Right atrium auricular region (tissue), 2 donors: ENCODE data around the gene CASKIN1. TPM values are rescaled to one million over a fixed set of nuclear protein-coding genes. Genes with fewer than 3 reads are reported as not detected.
A peak's percentile ranks its signal among the peaks of the same experiment; 100 is the strongest.

Source experiments
- DNase-seq: peaks from one replicate; pipeline ENCODE4 v3.0.0-alpha.2; 2019; ENCODE audit warnings: low spot score
- H3K27ac ChIP-seq, 2 donors: fragments of 200-600 bp; sonication (generic); 1 replicate in 1 of 2; 2 replicates in 1 of 2; pipeline ENCODE4 v1.5.1; 2016 to 2019
- H3K27me3 ChIP-seq, 2 donors: fragments of 200-600 bp; sonication (generic); one replicate each; pipeline versions ENCODE4 v1.5.1 to v1.6.0; 2017 to 2019
- H3K36me3 ChIP-seq: fragments of 200-600 bp; sonication (generic); one replicate; pipeline ENCODE4 v1.5.1; 2016
- H3K4me1 ChIP-seq, 2 donors: fragments of 200-600 bp; sonication (generic); one replicate each; pipeline versions ENCODE4 v1.5.1 to v1.6.0; 2017 to 2019
- H3K4me3 ChIP-seq, 2 donors: fragments of 200-600 bp; sonication (generic); 1 replicate in 1 of 2; 2 replicates in 1 of 2; pipeline ENCODE4 v1.5.1; 2017 to 2019; ENCODE audit warnings: mild to moderate bottlenecking in 1 of 2, moderate library complexity in 1 of 2
- H3K9me3 ChIP-seq, 2 donors: fragments of 200-600 bp; sonication (generic); one replicate each; pipeline ENCODE4 v1.5.1; 2019
- CTCF ChIP-seq, 2 donors: fragments of 200-600 bp; sonication (generic); IDR thresholded peaks; one replicate each; pipeline ENCODE4 v1.5.1; 2019; ENCODE audit warnings: antibody characterized with exemption in 2 of 2
- total RNA-seq, 2 donors: library from RNA; depleted of rRNA; stranded (reverse); fragments of >200 nt; gene quantifications; one replicate each; pipeline ENCODE4 v1.1.0, GENCODE V29; 2016

Gene CASKIN1
- total RNA-seq, 2 donors from 2014 or later, result 3.5 to 4.3 TPM

- Histone ChIP-seq H3K4me1 (peaks cover 0 to 47% of the 10 kb centered on the region in 2 donors), H3K27ac (peak overlapping the region in 1 of 2 donors; percentile 66), H3K9me3 (no peaks in the 10 kb centered on the region), H3K27me3 (no peaks in the 10 kb centered on the region), H3K4me3 (no peak overlapping the region), H3K36me3 (peaks cover 13% of the 10 kb centered on the region)
- no peak for TF ChIP-seq CTCF (IDR thresholded peaks at IDR 0.05)
- DNase-seq, result no peak
Measured at GRCh38 chr16:2161911-2162310, 34.5 kb downstream of the CASKIN1 start.

- Histone ChIP-seq H3K9me3 (no peaks in the 10 kb centered on the region), H3K27ac (peak overlapping the region; percentile 59 to 66), H3K4me3 (no peak overlapping the region), H3K4me1 (peaks cover 0 to 56% of the 10 kb centered on the region in 2 donors), H3K36me3 (peaks cover 4% of the 10 kb centered on the region), H3K27me3 (no peaks in the 10 kb centered on the region)
- TF ChIP-seq CTCF (IDR thresholded peaks at IDR 0.05), result no peak
- peak; percentile 80 for DNase-seq
Measured at GRCh38 chr16:2160915-2161551, 35.4 kb downstream of the CASKIN1 start.

- Histone ChIP-seq H3K27me3 (no peaks in the 10 kb centered on the region), H3K9me3 (no peaks in the 10 kb centered on the region), H3K36me3 (no peaks in the 10 kb centered on the region), H3K4me1 (peaks cover 0 to 61% of the 10 kb centered on the region in 2 donors), H3K4me3 (peak overlapping the region in 1 of 2 donors; percentile 12), H3K27ac (peak overlapping the region; percentile 49 to 56)
- DNase-seq, result peak; percentile 71
- no peak for TF ChIP-seq CTCF (IDR thresholded peaks at IDR 0.05)
Measured at GRCh38 chr16:2159175-2159838, 37.1 kb downstream of the CASKIN1 start.

- no peak for DNase-seq
- Histone ChIP-seq H3K36me3 (no peaks in the 10 kb centered on the region), H3K4me3 (no peak overlapping the region), H3K9me3 (no peaks in the 10 kb centered on the region), H3K4me1 (peaks cover 0 to 71% of the 10 kb centered on the region in 2 donors), H3K27ac (peak overlapping the region in 1 of 2 donors; percentile 56), H3K27me3 (no peaks in the 10 kb centered on the region)
- TF ChIP-seq CTCF (IDR thresholded peaks at IDR 0.05), result no peak
Measured at GRCh38 chr16:2158262-2158638, 38.2 kb downstream of the CASKIN1 start.

GRCh38 chr16:2157480-2158261 is 38.7 kb downstream of the CASKIN1 start:
- H3K9me3 ChIP-seq, result no peaks in the 10 kb centered on the region
- no peak for TF ChIP-seq CTCF (IDR thresholded peaks at IDR 0.05)
- peaks cover 2 to 77% of the 10 kb centered on the region in 2 donors for H3K4me1 ChIP-seq
- no peaks in the 10 kb centered on the region for H3K36me3 ChIP-seq
- no peak overlapping the region for H3K27ac ChIP-seq
- DNase-seq, result no peak
- H3K27me3 ChIP-seq, result no peaks in the 10 kb centered on the region
- H3K4me3 ChIP-seq, result no peak overlapping the region
